G401.6 (cell line): ENCODE results near the gene TTYH2.
"Not testable (repeated sequence)": the region's sequence is repeated elsewhere in the genome, so short reads cannot be mapped to it uniquely, and the experiment has no call there.

Experiments
- FAIRE-seq: peaks from 2 replicates; lab custom pipeline; 2012; peaks lifted over from hg19 to GRCh38; lab: Jason Lieb, UNC

Gene TTYH2

DNA sequence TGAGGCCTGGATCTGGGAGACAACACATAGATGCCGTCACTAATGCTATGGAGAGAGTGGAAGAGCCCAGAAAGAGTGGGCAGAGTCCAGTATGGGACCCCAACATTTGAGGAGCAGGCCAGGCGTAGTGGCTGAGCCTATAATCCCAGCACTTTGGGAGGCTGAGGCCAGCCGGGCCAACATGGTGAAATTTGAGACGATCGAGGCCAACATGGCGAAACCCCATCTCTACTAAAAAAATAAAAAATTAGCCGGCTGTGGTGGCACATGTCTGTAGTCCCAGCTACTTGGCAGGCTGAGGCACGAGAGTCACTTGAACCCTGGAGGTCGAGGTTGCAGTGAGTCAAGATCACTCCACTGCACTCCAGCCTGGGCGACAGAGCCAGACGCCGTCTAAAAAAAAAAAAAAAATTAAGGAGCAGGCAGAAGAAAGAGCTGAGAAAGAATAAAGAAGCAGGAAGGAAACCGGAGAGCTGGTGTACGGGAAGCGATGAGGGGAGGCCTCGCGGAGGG lies 54.7 kb downstream of the TTYH2 start:
- no peak for FAIRE-seq

DNA sequence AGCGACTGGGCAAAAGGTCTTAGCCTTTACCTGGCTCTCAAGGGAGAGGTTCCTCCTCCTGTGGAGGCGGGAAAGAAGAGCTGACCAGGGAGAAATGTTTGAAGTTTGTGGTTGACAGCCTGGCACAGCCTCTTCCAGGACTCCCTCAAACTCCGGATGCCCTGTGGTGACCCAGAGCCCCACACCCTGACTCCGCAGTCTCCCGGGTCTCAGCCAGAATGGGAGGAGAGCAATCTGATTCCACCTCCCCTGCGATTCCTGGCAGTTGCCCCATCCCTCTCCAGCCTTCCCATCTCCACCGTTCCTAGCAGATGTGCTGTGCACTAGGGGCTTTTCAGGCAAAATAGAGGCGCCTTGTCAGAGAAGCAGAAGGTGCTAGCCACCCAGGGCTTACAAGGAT lies 55.2 kb downstream of the TTYH2 start:
- no peak for FAIRE-seq

DNA sequence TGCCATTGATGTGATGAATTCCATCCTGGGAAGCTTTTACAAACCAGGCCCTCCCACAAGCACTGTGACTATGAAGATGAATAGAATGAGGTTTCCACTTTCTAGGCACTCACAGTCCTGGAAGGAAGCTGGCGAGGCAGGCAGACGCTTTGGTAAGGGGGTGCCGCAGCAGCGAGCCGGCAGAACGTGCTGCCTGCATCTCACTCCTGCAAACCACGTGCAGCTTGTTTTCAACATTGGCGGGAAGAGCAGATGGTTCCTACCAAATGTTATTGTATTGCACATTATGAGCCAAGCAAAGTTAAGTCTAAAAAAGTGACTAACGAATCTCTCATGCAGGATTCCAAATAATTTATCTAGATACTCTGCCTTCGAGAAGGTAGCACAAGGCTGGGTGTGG lies 57.0 kb downstream of the TTYH2 start:
- no peak for FAIRE-seq

DNA sequence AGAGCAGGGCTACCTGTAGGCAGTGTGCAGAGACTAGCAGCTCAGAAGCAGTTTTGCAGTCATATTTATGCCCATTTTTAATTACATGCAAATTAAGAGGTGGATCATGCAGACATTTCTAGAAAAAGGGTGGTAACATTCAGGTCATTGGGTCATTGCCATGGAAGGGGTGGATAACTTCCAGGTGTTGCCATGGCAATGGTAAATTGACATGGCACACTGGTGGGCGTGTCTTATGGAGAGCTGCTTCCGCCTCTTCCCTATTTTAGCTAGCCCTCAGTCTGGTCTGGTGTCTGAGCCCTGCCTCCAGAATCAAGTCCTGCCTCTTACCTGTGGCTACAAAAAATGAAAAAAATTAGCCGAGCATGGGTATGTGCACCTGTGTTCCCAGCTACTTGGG lies 57.9 kb downstream of the TTYH2 start:
- no peak for FAIRE-seq

DNA sequence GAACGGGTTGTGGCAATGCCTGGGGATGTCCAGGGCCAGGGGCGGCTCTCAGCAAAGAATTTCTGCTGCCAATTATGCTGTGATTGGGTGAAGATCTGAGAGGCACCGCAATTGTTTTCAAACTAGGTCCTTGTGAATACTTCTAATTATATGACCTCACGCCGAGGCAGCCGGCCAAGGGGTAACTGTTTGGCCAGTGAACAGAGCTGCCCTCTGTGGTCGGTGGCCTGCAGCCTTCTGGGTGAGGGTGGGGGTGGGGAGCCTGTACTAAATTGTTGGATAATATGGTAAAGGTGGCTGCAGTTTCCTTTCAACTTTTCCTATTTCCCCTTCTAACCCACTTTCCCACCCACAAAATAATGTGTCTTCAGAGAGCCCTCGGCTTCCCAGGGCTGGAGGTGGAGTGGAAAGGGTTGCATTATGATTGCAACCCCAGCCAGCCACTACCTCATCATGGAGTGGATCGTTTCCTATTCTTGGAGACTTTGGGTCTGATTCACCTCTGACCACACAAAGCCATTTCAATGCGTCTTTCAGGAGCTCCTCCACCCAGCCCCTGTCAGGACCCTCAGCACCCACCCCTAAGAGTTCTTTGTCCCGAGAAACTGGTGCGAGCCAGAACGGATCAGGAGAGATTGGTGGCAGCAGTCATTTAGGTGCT lies 58.7 kb downstream of the TTYH2 start:
- FAIRE-seq: no peak

DNA sequence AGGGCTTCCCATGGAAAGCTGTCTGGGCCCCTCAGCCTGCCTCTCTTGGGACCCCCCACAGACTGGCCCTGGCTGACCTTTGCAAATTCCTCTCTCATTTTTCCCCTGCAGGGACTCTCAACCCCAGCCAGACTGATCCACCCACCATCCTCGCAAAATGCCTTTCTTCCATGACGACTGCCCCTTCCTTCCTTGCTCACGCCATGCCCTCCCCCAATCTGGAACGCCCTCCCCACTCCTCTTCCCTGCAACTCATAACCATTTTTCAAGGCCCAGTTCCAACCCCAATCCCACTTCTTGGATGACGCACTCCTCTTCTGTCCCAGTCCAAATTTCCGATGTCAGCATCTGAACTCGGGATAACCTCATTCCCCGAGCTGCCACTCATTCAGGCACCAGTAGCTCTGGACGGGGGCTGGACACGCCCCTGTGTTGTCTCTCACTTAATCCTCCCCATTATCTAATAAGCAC lies 59.4 kb downstream of the TTYH2 start:
- FAIRE-seq: no peak

DNA sequence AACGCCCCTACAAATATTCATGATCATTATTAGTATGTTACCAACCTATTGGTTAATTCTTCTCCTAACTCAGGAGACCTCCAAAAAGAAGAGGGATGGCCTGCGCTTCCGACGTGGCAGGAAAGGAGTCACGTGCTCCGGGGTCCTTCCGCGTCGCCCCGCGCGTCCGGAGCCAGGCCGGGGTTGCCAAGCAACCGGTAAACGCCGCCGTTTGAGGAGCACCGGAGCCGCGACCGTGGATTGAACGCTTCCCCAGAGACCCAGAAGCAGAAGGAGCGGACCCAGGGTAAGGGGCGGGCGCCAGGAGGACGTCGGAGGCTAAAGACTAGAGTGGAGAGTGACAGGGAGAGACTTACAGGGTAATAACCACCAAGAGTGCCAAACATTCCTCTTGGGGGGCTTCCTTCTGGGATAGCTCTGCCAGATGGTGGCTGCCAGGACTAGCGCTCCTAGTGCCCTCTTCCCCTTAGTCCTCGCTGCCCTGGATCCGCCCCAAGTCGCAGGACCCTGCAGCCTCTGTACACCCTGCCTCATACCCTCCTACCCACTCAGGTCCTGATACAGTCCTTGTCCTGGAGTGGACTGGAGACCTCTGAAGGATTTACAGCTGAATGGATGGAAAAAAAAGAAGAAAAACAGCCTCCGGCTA lies 60.8 kb downstream of the TTYH2 start, which contains the start of gene DNAI2:
TSS of gene DNAI2 (plus strand) at position 175 of the 649 bp plus-strand sequence. CDS start 7,584 bp downstream, outside the sequence.
- no peak for FAIRE-seq

DNA sequence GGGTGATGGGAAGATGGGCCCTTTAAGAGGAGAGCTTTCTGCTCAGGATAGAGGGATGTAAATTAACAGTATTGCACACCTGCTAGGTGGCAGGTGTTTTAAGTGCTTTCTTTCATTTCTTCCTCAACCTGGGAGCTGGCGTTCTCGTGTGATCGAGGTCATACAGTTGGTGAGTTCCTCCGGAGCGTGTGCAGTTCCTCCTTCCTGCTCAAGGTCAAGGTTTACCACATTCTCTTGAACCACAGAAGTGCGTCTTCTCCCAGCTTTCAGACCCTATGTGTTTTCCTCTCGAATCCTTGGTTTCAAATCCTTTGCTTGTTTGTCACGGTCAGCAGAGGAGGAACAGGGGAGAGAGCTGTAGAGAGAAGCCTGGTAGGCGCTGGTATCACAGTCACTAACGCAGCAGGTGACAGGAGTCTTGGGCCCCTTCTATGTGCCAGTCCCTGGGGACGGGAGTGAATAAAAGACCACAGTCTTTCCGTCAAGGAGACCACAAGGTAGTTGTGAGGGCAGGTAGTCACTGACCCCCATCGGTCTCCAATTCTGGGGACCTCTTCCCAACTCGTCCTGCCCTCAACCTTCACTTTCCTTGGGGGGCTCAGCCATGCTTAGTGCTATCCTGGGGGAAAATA lies 61.5 kb downstream of the TTYH2 start:
- no peak for FAIRE-seq

DNA sequence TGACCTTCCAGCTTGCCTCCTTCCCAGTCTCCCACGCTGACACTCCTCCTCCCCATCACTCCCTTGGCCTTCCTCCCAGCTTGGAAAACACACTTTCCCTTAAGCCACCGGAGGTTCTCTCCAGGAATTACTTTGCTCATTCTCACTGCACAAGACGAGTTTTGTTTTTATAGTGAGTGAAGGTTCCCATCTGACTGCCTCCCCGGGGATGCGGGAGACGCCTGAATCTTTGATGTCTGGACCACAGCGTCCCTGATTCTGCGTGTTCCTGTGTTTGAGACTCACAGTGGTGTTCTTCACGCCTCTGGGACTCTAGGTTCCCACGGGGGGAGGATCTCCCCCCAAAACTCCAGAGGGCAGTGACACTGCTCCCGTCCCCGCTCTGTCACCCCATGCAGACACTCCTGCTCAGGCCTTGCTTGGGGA lies 62.7 kb downstream of the TTYH2 start:
- FAIRE-seq: no peak

DNA sequence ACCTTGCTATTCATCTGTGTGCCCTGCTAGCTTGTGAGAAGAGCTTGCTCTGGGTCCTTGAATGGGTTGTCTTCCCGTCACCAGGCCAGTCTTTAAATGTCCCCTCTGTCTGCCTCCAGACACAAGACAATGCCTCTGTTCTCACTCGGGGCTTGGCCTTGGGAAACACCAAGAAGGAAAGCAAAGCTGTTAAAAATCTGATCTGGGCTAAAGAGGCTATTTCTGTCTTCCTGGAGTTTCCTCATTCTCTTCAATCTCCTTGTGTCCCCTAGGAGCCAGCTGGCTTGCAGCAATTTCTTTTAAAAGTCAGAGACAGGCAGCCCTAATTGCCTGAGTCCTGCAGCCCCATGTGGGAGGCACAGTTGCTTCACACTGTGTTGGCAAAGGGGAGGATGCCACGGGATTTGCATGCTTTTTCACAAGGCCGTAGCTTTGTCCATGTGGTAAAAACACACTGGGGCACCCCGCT lies 63.2 kb downstream of the TTYH2 start:
- no peak for FAIRE-seq

DNA sequence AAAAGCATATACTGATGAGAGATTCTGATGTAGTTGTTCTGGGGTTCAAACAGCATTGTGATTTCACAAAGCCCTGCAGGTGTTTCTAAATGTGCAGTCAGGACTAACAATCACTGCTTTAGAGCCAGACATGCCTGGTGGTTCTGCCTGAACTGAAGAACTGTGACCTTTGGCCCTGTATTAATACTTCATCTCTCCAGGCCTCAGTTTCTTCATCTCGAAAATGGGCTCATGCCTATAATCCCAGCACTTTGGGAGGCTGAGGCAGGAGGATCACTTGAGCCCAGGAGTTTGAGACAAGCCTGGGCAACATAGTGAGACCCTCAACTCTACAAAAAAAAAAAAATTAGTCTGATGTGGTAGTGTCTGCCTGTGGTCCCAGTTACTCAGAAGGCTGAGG lies 64.6 kb downstream of the TTYH2 start:
- no peak for FAIRE-seq

DNA sequence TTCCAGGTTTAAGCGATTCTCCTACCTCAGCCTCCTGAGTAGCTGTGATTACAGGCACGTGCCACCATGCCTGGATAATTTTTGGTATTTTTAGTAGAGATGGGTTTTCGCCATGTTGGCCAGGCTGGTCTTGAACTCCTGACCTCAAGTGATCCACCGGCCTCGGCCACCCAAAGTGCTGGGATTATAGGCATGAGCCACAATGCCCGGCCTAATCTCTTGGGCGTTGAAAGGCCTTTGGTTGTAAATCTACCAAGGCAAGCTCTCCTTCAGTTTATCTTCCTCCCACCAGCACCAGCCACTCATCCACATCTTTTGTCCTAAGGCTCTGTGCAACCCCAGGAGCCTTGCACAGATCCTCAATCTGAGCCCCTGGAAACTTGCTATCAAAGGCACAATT lies 66.2 kb downstream of the TTYH2 start:
- FAIRE-seq: not testable (repeated sequence)

DNA sequence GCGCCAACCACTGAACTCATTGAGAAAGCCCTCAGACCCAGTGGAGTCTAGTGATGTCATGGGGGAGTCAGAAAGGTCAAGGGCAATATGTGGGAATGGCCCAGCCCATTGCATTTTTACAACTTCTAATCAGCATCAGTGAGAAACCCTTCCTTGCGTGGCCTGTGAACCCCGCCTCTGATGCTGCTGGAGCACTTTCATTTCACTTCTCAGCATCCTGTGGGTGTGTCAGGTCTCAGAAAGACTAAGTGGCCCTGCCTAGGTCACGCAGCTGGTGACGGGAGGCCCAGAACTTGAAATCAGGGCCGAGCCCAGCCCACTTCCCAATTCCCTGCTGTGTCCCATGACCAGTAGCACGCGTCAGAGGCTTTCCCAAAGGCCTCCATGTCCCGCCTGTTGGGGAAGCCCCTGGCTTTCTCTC lies 66.7 kb downstream of the TTYH2 start:
- no peak for FAIRE-seq

DNA sequence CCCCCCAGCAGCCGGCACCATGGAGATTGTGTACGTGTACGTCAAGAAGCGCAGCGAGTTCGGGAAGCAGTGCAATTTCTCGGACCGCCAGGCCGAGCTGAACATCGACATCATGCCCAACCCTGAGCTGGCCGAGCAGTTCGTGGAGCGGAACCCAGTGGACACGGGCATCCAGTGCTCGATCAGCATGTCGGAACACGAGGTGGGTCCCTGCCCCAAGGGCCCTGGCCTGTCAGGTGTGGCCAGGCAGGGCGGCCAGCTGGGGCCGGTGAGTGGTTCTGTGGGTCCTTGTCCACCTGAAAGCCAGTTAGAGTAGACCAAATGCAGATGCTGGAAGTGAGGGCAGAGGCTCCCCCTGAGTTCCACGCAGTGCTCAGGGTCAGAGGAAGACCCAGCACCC lies 68.4 kb downstream of the TTYH2 start:
- no peak for FAIRE-seq

DNA sequence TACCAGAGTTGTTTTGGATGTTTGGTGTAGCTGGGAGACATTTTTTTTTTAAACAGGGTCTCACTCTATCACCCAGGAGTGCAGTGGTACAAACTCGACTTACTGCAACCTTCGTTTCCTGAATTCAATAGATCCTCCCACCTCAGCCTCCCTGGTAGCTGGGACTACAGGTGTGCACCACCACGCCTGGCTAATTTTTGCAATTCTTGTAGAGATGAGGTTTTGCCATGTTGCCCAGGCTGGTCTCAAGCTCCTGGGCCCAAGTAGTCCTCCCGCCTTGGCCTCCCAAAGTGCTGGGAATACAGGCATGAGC lies 68.9 kb downstream of the TTYH2 start:
- not testable (repeated sequence) for FAIRE-seq

DNA sequence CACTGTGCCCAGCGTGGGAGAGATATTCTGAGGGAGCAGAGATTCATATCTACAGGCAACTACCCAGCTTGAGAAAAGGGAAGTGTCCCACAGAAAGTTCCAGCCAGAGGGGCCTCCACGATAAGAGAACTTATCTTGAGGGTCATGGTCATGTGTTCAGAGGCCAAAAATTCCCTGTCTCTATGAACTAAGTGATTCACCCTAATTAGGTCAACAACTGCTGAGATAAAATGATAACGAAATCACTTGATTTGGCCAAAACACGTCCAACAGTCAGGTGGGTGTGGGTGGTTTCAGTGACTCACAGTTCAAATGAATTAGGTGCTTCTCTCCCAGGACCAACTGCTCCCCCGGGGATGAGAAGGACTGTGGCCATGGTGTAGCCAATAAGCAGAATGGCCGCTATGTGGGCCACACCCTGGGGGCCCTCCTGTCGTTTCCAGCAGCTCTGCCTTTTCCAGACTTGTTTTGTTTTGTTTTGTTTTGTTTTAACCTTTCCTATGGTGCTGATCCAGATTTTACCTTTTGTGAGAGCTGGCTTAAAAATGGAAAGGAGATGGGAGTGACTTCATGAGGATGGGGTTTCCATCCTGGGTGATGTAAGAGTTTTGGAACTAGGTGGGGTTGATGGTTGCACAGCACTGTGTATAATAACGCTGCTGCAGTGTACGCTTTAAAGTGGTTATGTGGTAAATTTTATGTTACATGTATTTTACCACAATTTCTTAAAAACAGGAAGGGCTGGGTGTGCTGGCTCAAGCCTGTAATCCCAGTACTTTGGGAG lies 69.4 kb downstream of the TTYH2 start:
- FAIRE-seq: no peak

DNA sequence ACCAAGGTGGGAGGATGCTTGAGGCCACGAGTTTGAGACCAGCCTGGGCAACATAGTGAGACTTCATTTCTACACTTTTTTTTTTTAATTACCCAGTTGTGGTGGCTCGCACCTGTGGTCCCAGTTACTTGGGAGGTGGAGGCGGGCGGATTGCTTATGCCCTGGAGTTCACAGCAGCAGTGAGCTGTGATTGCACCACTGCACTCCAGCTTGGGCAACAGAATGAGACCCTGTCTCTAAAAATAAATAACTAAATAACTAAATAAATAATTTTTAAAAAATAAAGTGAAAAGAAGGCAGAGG lies 70.0 kb downstream of the TTYH2 start:
- no peak for FAIRE-seq

DNA sequence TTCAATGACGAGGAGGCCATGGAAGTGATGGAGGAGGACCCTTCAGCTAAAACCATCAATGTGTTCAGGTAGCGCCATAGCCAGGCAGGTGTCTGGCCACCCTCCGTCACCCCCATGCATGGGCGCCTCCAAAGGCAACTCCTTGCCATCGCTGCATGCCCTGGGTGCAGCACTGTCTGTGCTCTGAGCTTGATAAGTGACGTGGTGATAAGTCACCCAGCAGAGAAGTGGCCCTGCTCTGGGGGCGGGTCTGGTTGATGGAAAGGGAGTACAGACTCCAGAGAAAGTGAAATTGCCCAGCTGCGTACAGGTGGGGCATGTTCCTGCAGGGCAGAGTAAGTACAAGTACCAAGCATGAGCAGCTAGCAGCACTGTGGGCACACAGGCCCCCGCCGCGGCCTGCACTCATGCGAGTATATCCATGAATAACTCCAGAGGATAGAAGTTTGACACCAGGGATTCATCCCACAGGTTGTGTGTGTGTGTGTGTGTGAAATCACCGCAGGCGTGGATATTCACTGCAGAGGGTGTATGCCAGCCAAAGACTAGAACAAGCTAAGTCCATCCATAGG lies 73.7 kb downstream of the TTYH2 start:
- no peak for FAIRE-seq

DNA sequence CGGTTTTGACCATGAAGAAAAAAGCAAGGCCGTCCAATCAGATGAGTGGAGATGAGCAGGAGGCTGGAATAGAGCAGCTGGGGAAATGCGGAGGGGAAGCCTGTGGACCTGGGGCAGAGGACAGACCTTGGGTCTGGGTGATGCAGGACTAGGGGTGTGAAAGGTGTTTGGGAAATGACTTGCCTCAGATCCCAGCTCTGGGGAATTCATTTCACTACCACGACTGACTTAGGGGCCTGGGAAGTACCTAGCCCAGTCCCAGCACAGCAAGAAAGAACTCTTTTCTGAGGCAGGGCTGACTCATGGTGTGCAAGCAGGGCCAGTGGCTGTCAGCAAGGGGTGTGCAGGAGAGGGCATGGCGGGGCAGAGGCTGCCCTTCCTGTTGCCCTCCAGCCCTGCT lies 75.4 kb downstream of the TTYH2 start:
- no peak for FAIRE-seq

DNA sequence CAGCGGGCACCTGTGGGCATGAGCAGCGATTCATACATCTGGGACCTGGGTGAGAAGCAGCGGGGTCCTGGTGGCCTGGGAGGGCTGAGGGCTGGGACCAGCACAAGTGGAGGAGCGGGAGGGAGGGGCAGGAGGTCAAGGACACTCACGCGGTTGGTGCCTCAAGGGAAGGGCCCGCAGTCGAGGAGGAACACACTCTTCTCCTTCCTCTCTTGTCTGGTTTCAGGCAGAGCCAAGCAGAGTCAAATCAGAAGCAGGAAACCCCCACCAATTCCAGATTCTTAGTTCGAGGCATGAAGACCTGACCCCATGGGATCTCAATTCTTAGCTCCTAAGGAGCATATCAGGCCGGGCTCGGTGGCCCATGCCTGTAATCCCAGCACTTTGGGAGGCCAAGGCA lies 76.3 kb downstream of the TTYH2 start:
- FAIRE-seq: no peak

DNA sequence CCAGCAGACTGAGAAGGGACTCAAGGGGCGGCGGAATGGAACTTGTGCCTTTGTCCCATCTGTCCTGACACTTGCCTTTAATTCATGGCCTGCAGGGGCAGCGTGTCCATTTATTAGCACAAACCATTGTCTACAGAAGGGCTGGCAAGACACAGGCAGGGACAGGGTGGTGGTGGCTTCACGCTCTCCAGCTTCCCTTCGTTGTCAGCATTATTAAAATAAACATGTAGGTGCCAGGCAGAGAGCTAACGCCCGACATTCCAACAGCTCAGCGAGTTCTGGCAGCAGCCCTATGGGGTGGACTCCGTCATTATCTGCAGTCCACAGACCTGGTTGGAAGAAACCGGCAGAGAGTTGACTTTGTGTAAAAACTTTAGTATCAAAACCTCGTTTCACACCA lies 77.0 kb downstream of the TTYH2 start:
- no peak for FAIRE-seq

DNA sequence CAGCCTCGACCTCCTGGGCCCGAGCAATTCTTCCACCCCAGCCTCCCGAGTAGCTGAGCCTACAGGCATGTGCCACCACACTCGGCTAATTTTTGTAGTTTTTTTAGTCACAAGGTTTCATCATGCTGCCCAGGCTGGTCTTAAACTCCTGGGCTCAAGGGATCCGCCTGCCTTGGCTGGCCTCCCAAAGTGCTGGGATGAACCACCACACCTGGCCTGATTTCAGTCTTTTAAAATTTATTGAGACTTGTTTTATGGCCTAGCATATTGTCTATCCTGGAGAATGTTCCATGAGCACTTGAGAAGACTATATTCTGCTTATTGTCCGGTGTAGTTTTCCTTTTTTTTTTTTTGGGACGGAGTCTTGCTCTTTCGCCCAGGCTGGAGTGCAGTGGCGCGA lies 79.1 kb downstream of the TTYH2 start:
- FAIRE-seq: no peak
